Endometrial microvascular endothelial cells (primary cell): ENCODE data around the gene MRPL27. TPM values are rescaled to one million over a fixed set of nuclear protein-coding genes. Genes with fewer than 3 reads are reported as not detected.

ENCODE experiments used
- in situ Hi-C: cut with HindIII; loops from 2 replicates; pipeline ENCODE4 v1.10.0; 2017; ENCODE audit warnings: low sequenced_read_pairs, low pct_unique_long_range_greater_than_20kb; ENCODE audit errors: inconsistent ontology term
- total RNA-seq: library from RNA; depleted of rRNA; stranded (reverse); fragments of >200 nt; gene quantifications from one replicate; pipeline ENCODE4 v1.2.3, GENCODE V29; 2015; ENCODE audit errors: inconsistent ontology term

MRPL27 gene
- total RNA-seq, 1 donor from 2014 or later, result 132 TPM

- in situ Hi-C loops, result no loop called here
Observed at GRCh38 chr17:50363217-50364060, 9.5 kb downstream of the MRPL27 start.

- in situ Hi-C loops, result no loop called here
Observed at GRCh38 chr17:50362661-50363060, 10.3 kb downstream of the MRPL27 start.

- in situ Hi-C loops, result no loop called here
Observed at GRCh38 chr17:50361561-50362480, 11.2 kb downstream of the MRPL27 start.

GRCh38 chr17:50360486-50361115 lies 12.4 kb downstream of the MRPL27 start:
- in situ Hi-C loops, result no loop called here

- in situ Hi-C loops, result no loop called here
Observed at GRCh38 chr17:50359998-50360461, 13.0 kb downstream of the MRPL27 start.

- in situ Hi-C loops, result no loop called here
Observed at GRCh38 chr17:50359005-50359699, 13.8 kb downstream of the MRPL27 start.

GRCh38 chr17:50358177-50358576 lies 14.8 kb downstream of the MRPL27 start:
- in situ Hi-C loops, result no loop called here

GRCh38 chr17:50356892-50357510 lies 16.0 kb downstream of the MRPL27 start:
- in situ Hi-C loops, result no loop called here

- in situ Hi-C loops, result no loop called here
Observed at GRCh38 chr17:50356418-50356817, 16.6 kb downstream of the MRPL27 start.

- in situ Hi-C loops, result no loop called here
Observed at GRCh38 chr17:50355701-50356341, 17.2 kb downstream of the MRPL27 start.

- in situ Hi-C loops, result no loop called here
Observed at GRCh38 chr17:50355336-50355700, 17.7 kb downstream of the MRPL27 start.

GRCh38 chr17:50354776-50355175 lies 18.2 kb downstream of the MRPL27 start:
- in situ Hi-C loops, result no loop called here

GRCh38 chr17:50354198-50354597 lies 18.8 kb downstream of the MRPL27 start:
- in situ Hi-C loops, result no loop called here

GRCh38 chr17:50353600-50354195 lies 19.3 kb downstream of the MRPL27 start:
- in situ Hi-C loops, result no loop called here

GRCh38 chr17:50352693-50353599 lies 20.0 kb downstream of the MRPL27 start:
- in situ Hi-C loops, result no loop called here

- in situ Hi-C loops, result no loop called here
Observed at GRCh38 chr17:50352072-50352692, 20.8 kb downstream of the MRPL27 start.
